GM23338 (cell line): ENCODE data around the gene PTPRA.

Experiments
- CTCF ChIP-seq, 2 experiments: fragments of 200-600 bp in 1 of 2; sonication (generic) in 1 of 2; conservative IDR thresholded peaks; 2 replicates each; pipeline versions ENCODE4 v1.5.1 to v1.6.1; 2016 to 2017; ENCODE audit warnings: antibody characterized with exemption in 2 of 2, low read depth in 2 of 2, mild to moderate bottlenecking in 2 of 2, moderate library complexity in 1 of 2
- EZH2 ChIP-seq: fragments of 200-600 bp; sonication (generic); IDR thresholded peaks from one replicate; pipeline ENCODE4 v1.8.0; 2017; ENCODE audit warnings: antibody characterized with exemption, mild to moderate bottlenecking, low read depth; ENCODE audit not compliant: unreplicated experiment
- EZH2phosphoT487 ChIP-seq: fragments of 200-600 bp; sonication (generic); IDR thresholded peaks from one replicate; pipeline ENCODE4 v1.8.1; 2018; ENCODE audit warnings: antibody characterized with exemption; ENCODE audit not compliant: unreplicated experiment
- POLR2AphosphoS5 ChIP-seq: IDR thresholded peaks from 2 replicates; pipeline ENCODE4 v1.6.1; 2016; ENCODE audit warnings: antibody characterized with exemption, low read depth
- REST ChIP-seq: IDR thresholded peaks from one replicate; pipeline ENCODE4 v1.6.1; 2018; ENCODE audit warnings: antibody characterized with exemption; ENCODE audit not compliant: unreplicated experiment
- TF ChIP-seq, protein P1 (sequence below): IDR thresholded peaks from 2 replicates; pipeline ENCODE4 v1.6.1; 2016; ENCODE audit warnings: antibody characterized with exemption

- TF ChIP-seq CTCF (conservative IDR thresholded peaks at IDR 0.05; ENCODE audit: low read depth in 2 of 2) = no peak
- no peak for TF ChIP-seq EZH2
- TF ChIP-seq REST = no peak
- TF ChIP-seq POLR2AphosphoS5 = no peak
- TF ChIP-seq, protein P1, sequence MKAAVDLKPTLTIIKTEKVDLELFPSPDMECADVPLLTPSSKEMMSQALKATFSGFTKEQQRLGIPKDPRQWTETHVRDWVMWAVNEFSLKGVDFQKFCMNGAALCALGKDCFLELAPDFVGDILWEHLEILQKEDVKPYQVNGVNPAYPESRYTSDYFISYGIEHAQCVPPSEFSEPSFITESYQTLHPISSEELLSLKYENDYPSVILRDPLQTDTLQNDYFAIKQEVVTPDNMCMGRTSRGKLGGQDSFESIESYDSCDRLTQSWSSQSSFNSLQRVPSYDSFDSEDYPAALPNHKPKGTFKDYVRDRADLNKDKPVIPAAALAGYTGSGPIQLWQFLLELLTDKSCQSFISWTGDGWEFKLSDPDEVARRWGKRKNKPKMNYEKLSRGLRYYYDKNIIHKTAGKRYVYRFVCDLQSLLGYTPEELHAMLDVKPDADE = no peak
- TF ChIP-seq EZH2phosphoT487 = no peak
These were observed 110.8 kb downstream of the PTPRA start for GRCh38 chr20:2984028-2984501.
